ENCODE measurements around the gene SUGCT. TPM values are rescaled to one million over a fixed set of nuclear protein-coding genes. Genes with fewer than 3 reads are reported as not detected.
A peak's percentile ranks its signal among the peaks of the same experiment; 100 is the strongest.

Gene SUGCT
- total RNA-seq, 1 experiment from 2014 or later = 4.6 TPM

- TF ChIP-seq SMAD3 (CRISPR knock-in tag; IDR thresholded peaks at IDR 0.05; ENCODE audit: borderline replicate concordance) = no peak
- TF ChIP-seq AFF4 (CRISPR knock-in tag; IDR thresholded peaks at IDR 0.05; ENCODE audit: borderline replicate concordance) = no peak
- DNase-seq (ENCODE audit: low spot score) = no peak
- H3K27ac Mint-ChIP-seq = no peak overlapping the region
- CTCF ChIA-PET = no interaction called here
- H3K4me1 Mint-ChIP-seq = peaks cover 26% of the 10 kb centered on the region
- POLR2A ChIA-PET = no interaction called here
- H3K9me3 Mint-ChIP-seq = peaks cover 4% of the 10 kb centered on the region; the same call in 1 of the 2 replicates
- no peak overlapping the region for H3K4me3 Mint-ChIP-seq
- peaks cover 4% of the 10 kb centered on the region; the same call in 1 of the 2 replicates for H3K27me3 Mint-ChIP-seq (ENCODE audit: low read depth)
- H3K36me3 Mint-ChIP-seq = peaks cover 4% of the 10 kb centered on the region; the same call in 1 of the 2 replicates
- ATAC-seq = no peak
Observed at GRCh38 chr7:40723829-40724228, 589.0 kb downstream of the SUGCT start.

- ATAC-seq (peak; percentile 91), DNase-seq (ENCODE audit: low spot score) (peak; percentile 23)
- Mint-ChIP-seq H3K4me3 (no peak overlapping the region), H3K36me3 (no peaks in the 10 kb centered on the region), H3K9me3 (peaks cover 16% of the 10 kb centered on the region), H3K27me3 (ENCODE audit: low read depth) (no peaks in the 10 kb centered on the region; the same call in 1 of the 2 replicates), H3K27ac (no peak overlapping the region), H3K4me1 (peaks cover 11% of the 10 kb centered on the region)
- TF ChIP-seq USF1 (CRISPR knock-in tag; IDR thresholded peaks at IDR 0.05) (no peak), TP53 (CRISPR knock-in tag; IDR thresholded peaks at IDR 0.05) (no peak)
- ChIA-PET CTCF (interaction anchor here (0.9 kb wide), 2 partner anchors 10 to 113 kb away, joined by 3 read pairs; no protein-coding TSS in a partner anchor), POLR2A (no interaction called here)
Observed at GRCh38 chr7:40726559-40726958, 591.8 kb downstream of the SUGCT start.

DNA sequence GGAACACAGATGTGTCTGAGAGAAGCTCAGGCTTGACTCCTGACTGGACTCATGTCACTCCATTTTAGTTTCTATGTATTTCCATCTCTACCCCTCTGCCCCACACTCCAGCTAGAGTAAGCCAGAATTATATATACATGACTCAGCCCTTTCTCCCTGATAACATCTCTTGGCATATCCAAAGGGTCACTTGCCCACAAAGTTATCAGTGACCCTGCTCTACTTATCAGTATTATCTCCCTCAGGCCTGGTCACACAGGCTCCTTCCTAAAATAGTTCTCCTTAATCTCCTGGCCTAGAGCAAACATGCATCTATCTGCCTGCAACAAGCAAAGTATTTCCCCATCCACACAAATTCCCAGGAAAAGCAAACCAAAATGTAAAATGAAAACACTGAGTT, 598.3 kb downstream of the SUGCT start:
- peaks cover 24% of the 10 kb centered on the region for H3K9me3 Mint-ChIP-seq
- DNase-seq (ENCODE audit: low spot score) = no peak
- H3K4me1 Mint-ChIP-seq = no peaks in the 10 kb centered on the region
- H3K27me3 Mint-ChIP-seq (ENCODE audit: low read depth) = no peaks in the 10 kb centered on the region; the same call in 1 of the 2 replicates
- H3K27ac Mint-ChIP-seq = no peak overlapping the region
- H3K4me3 Mint-ChIP-seq = no peak overlapping the region
- no peaks in the 10 kb centered on the region for H3K36me3 Mint-ChIP-seq
- ChIA-PET POLR2A (no interaction called here), CTCF (no interaction called here)
- TF ChIP-seq, protein P1, sequence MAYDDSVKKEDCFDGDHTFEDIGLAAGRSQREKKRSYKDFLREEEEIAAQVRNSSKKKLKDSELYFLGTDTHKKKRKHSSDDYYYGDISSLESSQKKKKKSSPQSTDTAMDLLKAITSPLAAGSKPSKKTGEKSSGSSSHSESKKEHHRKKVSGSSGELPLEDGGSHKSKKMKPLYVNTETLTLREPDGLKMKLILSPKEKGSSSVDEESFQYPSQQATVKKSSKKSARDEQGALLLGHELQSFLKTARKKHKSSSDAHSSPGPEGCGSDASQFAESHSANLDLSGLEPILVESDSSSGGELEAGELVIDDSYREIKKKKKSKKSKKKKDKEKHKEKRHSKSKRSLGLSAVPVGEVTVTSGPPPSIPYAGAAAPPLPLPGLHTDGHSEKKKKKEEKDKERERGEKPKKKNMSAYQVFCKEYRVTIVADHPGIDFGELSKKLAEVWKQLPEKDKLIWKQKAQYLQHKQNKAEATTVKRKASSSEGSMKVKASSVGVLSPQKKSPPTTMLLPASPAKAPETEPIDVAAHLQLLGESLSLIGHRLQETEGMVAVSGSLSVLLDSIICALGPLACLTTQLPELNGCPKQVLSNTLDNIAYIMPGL (CRISPR knock-in tag; IDR thresholded peaks at IDR 0.05) = no peak
- TF ChIP-seq RELA (CRISPR knock-in tag; IDR thresholded peaks at IDR 0.05; ENCODE audit: borderline replicate concordance) (no peak), ZNF138 (CRISPR knock-in tag; conservative IDR thresholded peaks at IDR 0.05) (no peak), RORB (CRISPR knock-in tag; IDR thresholded peaks at IDR 0.05) (no peak), CREM (CRISPR knock-in tag; IDR thresholded peaks at IDR 0.05) (no peak)
- no peak for ATAC-seq

GRCh38 chr7:40733578-40733977, 598.8 kb downstream of the SUGCT start:
- ATAC-seq (no peak), DNase-seq (ENCODE audit: low spot score) (no peak)
- CTCF ChIA-PET = no interaction called here
- H3K9me3 Mint-ChIP-seq = peaks cover 24% of the 10 kb centered on the region
- no peaks in the 10 kb centered on the region for H3K36me3 Mint-ChIP-seq
- no peak overlapping the region for H3K27ac Mint-ChIP-seq
- no peaks in the 10 kb centered on the region for H3K4me1 Mint-ChIP-seq
- no peaks in the 10 kb centered on the region; the same call in 1 of the 2 replicates for H3K27me3 Mint-ChIP-seq (ENCODE audit: low read depth)
- H3K4me3 Mint-ChIP-seq = no peak overlapping the region
- POLR2A ChIA-PET = no interaction called here
- TF ChIP-seq ZNF396 (CRISPR knock-in tag; IDR thresholded peaks at IDR 0.05; ENCODE audit: borderline replicate concordance) (no peak), TEAD1 (CRISPR knock-in tag; IDR thresholded peaks at IDR 0.05) (no peak), CTCF (IDR thresholded peaks at IDR 0.05) (no peak), NR3C1 (CRISPR knock-in tag; conservative IDR thresholded peaks at IDR 0.05; ENCODE audit: low read depth) (no peak)
- TF ChIP-seq, protein P2, sequence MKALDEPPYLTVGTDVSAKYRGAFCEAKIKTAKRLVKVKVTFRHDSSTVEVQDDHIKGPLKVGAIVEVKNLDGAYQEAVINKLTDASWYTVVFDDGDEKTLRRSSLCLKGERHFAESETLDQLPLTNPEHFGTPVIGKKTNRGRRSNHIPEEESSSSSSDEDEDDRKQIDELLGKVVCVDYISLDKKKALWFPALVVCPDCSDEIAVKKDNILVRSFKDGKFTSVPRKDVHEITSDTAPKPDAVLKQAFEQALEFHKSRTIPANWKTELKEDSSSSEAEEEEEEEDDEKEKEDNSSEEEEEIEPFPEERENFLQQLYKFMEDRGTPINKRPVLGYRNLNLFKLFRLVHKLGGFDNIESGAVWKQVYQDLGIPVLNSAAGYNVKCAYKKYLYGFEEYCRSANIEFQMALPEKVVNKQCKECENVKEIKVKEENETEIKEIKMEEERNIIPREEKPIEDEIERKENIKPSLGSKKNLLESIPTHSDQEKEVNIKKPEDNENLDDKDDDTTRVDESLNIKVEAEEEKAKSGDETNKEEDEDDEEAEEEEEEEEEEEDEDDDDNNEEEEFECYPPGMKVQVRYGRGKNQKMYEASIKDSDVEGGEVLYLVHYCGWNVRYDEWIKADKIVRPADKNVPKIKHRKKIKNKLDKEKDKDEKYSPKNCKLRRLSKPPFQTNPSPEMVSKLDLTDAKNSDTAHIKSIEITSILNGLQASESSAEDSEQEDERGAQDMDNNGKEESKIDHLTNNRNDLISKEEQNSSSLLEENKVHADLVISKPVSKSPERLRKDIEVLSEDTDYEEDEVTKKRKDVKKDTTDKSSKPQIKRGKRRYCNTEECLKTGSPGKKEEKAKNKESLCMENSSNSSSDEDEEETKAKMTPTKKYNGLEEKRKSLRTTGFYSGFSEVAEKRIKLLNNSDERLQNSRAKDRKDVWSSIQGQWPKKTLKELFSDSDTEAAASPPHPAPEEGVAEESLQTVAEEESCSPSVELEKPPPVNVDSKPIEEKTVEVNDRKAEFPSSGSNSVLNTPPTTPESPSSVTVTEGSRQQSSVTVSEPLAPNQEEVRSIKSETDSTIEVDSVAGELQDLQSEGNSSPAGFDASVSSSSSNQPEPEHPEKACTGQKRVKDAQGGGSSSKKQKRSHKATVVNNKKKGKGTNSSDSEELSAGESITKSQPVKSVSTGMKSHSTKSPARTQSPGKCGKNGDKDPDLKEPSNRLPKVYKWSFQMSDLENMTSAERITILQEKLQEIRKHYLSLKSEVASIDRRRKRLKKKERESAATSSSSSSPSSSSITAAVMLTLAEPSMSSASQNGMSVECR (CRISPR knock-in tag; IDR thresholded peaks at IDR 0.05; ENCODE audit: borderline replicate concordance) = no peak
